B cell (primary cell): Measurements from ENCODE around the gene TET2.

Experiments
- EZH2 ChIP-seq: IDR thresholded peaks from 2 replicates; pipeline ENCODE4 v1.6.1; 2012; ENCODE audit warnings: borderline replicate concordance, low read depth, mild to moderate bottlenecking, moderate library complexity, low read length; ENCODE audit not compliant: insufficient read depth, poor library complexity, severe bottlenecking
- TF ChIP-seq, protein P1 (sequence below): fragments of 200-600 bp; IDR thresholded peaks from one replicate; pipeline ENCODE4 v1.8.0; 2022; ENCODE audit warnings: antibody characterized with exemption, mild to moderate bottlenecking

DNA sequence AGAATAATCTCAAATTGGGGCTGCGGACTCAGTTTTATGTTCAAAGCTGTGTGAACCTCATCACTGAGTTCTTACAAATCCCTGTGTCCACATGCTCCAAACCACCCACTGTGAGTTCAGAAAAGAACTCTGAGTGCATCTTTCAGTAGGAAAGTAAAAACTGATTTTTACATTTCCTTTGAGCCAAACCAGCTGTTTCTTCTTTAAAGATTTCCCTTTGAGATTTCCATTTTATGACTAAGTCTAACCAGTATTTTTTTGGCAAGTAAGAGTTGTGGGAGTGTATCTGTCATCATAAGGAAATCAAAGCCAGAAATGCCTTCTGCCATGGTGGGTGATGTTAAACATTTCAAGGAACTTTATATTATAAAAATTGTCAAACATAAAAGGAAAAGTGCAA is 100.0 kb downstream of the TET2 start:
- TF ChIP-seq EZH2 = no peak
- TF ChIP-seq, protein P1, sequence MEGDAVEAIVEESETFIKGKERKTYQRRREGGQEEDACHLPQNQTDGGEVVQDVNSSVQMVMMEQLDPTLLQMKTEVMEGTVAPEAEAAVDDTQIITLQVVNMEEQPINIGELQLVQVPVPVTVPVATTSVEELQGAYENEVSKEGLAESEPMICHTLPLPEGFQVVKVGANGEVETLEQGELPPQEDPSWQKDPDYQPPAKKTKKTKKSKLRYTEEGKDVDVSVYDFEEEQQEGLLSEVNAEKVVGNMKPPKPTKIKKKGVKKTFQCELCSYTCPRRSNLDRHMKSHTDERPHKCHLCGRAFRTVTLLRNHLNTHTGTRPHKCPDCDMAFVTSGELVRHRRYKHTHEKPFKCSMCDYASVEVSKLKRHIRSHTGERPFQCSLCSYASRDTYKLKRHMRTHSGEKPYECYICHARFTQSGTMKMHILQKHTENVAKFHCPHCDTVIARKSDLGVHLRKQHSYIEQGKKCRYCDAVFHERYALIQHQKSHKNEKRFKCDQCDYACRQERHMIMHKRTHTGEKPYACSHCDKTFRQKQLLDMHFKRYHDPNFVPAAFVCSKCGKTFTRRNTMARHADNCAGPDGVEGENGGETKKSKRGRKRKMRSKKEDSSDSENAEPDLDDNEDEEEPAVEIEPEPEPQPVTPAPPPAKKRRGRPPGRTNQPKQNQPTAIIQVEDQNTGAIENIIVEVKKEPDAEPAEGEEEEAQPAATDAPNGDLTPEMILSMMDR = no peak
